Uterus (tissue), 4 donors: ENCODE measurements around the gene SYNCRIP. TPM values are rescaled to one million over a fixed set of nuclear protein-coding genes. Genes with fewer than 3 reads are reported as not detected.

Experiments
- DNase-seq, 2 donors: peaks; one replicate each; pipeline ENCODE4 v3.0.0-alpha.2; 2019 to 2020
- H3K27ac ChIP-seq, 2 donors: fragments of 200-600 bp; sonication (generic); 1 replicate in 1 of 2; 2 replicates in 1 of 2; pipeline ENCODE4 v1.5.1; 2016 to 2018
- H3K27me3 ChIP-seq, 2 donors: fragments of 200-600 bp; sonication (generic); one replicate each; pipeline ENCODE4 v1.5.1; 2018 to 2019; ENCODE audit warnings: control low read depth in 1 of 2
- H3K36me3 ChIP-seq, 2 donors: fragments of 200-600 bp; sonication (generic); one replicate each; pipeline ENCODE4 v1.5.1; 2019; ENCODE audit warnings: control low read depth in 1 of 2
- H3K4me1 ChIP-seq, 2 donors: fragments of 200-600 bp; sonication (generic); one replicate each; pipeline ENCODE4 v1.5.1; 2018 to 2019; ENCODE audit warnings: control low read depth in 1 of 2
- H3K4me3 ChIP-seq, 2 donors: fragments of 200-600 bp; sonication (generic); 1 replicate in 1 of 2; 2 replicates in 1 of 2; pipeline ENCODE4 v1.5.1; 2018 to 2019; ENCODE audit warnings: mild to moderate bottlenecking in 1 of 2
- H3K9me3 ChIP-seq, 2 donors: fragments of 200-600 bp; sonication (generic); one replicate each; pipeline ENCODE4 v1.5.1; 2019; ENCODE audit warnings: control low read depth in 1 of 2
- POLR2A ChIP-seq, 2 donors: fragments of 450-650 bp; IDR thresholded peaks; one replicate each; pipeline ENCODE4 v1.6.1; 2016; ENCODE audit warnings: antibody characterized with exemption in 2 of 2, mild to moderate bottlenecking in 1 of 2, moderate library complexity in 1 of 2
- intact Hi-C: fragments of 100-400 bp; cut with DNase I; formaldehyde crosslinking; loops from one replicate; pipeline ENCODE4 v1.15.1; 2023; ENCODE audit warnings: low total_unique reads
- total RNA-seq, 4 donors: library from RNA; depleted of rRNA in 3 of 4; stranded (reverse); fragments of >200 nt in 3 of 4; gene quantifications; one replicate each; pipeline versions ENCODE4 v1.1.0 to v1.2.4, GENCODE V29; 2014 to 2023
- TF ChIP-seq, protein P1 (sequence below), 4 experiments: fragments of 200-600 bp in 2 of 4; fragments of 450-650 bp in 2 of 4; sonication (generic) in 2 of 4; IDR thresholded peaks; one replicate each; pipeline ENCODE4 v1.5.1; 2016 to 2019; ENCODE audit warnings: antibody characterized with exemption in 4 of 4, mild to moderate bottlenecking in 2 of 4, moderate library complexity in 1 of 4
- donor health status: DM: yes; HTN: yes; CAD: no.

SYNCRIP gene
- 100 to 1,000 TPM in 2 of 4 donors, 10 to 100 TPM in 2; 25.1 to 147 (median 106) TPM for total RNA-seq

DNA sequence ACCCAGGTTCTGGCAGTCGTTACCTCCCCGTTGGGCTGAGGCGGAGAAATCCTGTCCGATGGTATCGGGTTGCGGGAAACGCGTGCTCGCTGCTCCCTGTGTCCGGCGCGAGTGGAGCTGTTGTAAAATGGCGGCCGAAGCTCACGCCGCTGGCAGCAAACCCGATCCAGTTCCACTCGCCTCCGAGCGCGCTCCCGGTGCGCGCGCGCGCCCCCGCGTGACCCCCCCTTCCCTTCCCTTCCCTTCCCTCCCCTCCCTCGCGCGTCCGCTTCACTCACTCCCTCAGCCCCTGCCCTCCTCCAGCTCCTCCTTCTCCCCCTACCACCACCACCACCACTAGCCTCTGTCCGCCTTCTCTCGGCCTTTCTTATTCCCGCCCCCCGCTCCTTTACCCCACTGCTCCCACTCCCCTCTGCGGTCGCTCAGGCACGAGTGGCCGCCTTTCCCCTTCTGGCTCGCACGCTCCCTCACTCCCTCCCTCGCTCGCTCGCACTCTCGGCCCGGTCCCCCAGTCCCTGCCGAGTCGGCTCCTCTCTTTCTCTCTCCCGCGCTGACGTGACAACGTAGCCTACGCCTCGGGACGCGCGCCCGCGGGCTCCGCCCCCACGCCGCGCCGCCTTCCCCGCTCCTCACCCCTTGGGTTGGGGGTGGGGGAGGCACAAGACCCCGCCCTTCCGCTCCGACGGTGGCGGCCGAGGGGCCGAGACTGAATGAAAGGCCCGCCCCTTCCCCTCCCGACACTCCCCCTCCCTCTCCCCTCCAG is at the start of gene SYNCRIP:
Gene SYNCRIP (minus strand): TSS at position 113 of the 763 bp plus-strand sequence. CDS start 1,447 bp downstream, outside the sequence.
- peak; percentile 99 for DNase-seq
- TF ChIP-seq, protein P1, sequence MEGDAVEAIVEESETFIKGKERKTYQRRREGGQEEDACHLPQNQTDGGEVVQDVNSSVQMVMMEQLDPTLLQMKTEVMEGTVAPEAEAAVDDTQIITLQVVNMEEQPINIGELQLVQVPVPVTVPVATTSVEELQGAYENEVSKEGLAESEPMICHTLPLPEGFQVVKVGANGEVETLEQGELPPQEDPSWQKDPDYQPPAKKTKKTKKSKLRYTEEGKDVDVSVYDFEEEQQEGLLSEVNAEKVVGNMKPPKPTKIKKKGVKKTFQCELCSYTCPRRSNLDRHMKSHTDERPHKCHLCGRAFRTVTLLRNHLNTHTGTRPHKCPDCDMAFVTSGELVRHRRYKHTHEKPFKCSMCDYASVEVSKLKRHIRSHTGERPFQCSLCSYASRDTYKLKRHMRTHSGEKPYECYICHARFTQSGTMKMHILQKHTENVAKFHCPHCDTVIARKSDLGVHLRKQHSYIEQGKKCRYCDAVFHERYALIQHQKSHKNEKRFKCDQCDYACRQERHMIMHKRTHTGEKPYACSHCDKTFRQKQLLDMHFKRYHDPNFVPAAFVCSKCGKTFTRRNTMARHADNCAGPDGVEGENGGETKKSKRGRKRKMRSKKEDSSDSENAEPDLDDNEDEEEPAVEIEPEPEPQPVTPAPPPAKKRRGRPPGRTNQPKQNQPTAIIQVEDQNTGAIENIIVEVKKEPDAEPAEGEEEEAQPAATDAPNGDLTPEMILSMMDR (IDR thresholded peaks at IDR 0.05): no peak
- TF ChIP-seq POLR2A (IDR thresholded peaks at IDR 0.05): peak; percentile 89 to 96
- H3K27ac ChIP-seq: peak within 1 kb of the TSS; percentile 98 to 99
- peaks cover 1 to 7% of the 10 kb centered on the region in 2 donors for H3K4me1 ChIP-seq
- H3K9me3 ChIP-seq: no peaks in the 10 kb centered on the region
- peak within 1 kb of the TSS; percentile 85 to 96 for H3K4me3 ChIP-seq
- intact Hi-C loops: loop anchor here (5.0 kb wide), 1 partner anchor 34 kb away; no protein-coding TSS in a partner anchor
- no peaks in the 10 kb centered on the region for H3K27me3 ChIP-seq
- H3K36me3 ChIP-seq: no peaks in the 10 kb centered on the region

DNA sequence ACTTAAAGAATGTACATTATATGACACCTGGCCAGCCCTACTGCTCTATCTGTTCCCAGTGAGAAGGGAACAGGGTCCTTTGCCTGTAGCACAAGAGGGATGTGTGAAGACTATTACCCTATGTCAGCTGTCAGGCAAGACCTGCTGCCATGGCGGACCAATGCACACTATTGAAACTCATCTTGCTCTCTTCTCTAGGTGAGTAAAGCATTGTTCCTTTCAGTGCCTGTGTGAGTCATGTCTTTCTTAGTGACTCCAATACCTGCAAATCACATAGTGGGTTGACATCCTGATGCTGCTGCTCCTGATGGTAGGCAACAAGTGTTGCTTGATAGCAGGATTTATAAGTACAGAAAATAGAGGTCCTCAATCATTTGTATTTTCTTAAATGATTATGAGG is 48.8 kb upstream of the SYNCRIP start:
- TF ChIP-seq POLR2A (IDR thresholded peaks at IDR 0.05): no peak
- TF ChIP-seq, protein P1 (IDR thresholded peaks at IDR 0.05): no peak
- H3K27ac ChIP-seq: no peak overlapping the region
- no peaks in the 10 kb centered on the region for H3K36me3 ChIP-seq
- DNase-seq: no peak
- no peak overlapping the region for H3K4me3 ChIP-seq
- H3K4me1 ChIP-seq: no peaks in the 10 kb centered on the region
- intact Hi-C loops: no loop called here
- H3K27me3 ChIP-seq: no peaks in the 10 kb centered on the region
- no peaks in the 10 kb centered on the region for H3K9me3 ChIP-seq

DNA sequence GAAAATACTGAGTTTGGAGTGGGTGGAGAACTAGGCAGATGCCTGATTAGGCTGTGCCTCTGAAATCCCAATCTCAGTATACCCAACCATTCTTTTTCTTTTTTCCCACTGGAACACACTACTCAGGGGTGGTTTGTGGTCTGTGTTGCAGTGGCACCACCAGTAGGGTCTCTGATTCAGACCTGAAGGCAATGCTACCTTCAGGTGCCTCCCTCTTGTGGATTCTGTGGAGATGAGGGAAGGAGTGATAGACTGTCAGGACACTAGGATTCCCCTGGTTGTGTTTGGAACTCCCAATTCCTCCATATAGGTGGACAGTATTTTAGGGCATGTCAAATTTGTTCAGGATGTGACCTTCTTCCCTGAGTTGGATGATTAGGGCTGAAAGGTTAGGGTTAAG is 47.4 kb upstream of the SYNCRIP start:
- no peak overlapping the region for H3K4me3 ChIP-seq
- intact Hi-C loops: no loop called here
- no peaks in the 10 kb centered on the region for H3K9me3 ChIP-seq
- no peaks in the 10 kb centered on the region for H3K27me3 ChIP-seq
- DNase-seq: no peak
- no peak for TF ChIP-seq POLR2A (IDR thresholded peaks at IDR 0.05)
- TF ChIP-seq, protein P1 (IDR thresholded peaks at IDR 0.05): no peak
- H3K27ac ChIP-seq: no peak overlapping the region
- H3K4me1 ChIP-seq: no peaks in the 10 kb centered on the region
- H3K36me3 ChIP-seq: no peaks in the 10 kb centered on the region

DNA sequence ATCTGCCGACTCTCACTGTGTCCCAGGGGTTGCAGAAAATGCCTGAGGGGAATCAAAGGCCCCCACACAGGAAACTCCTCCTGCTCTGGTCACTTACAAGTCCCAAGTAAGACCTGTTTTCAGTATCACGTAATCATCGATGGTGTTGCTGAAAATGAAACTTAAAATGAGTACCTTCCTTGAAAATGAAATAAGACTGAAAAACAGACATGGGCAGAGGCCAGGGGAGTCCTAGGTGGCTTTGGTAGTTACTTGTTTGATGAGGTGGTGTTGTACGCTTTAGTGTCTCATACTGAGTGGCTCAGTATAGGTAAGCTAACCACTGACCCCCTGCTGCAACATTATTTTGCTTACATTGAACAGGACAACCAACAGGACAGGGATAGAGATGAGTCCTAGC is 43.0 kb upstream of the SYNCRIP start:
- Histone ChIP-seq H3K4me3 (no peak overlapping the region), H3K4me1 (no peaks in the 10 kb centered on the region), H3K9me3 (no peaks in the 10 kb centered on the region), H3K36me3 (no peaks in the 10 kb centered on the region), H3K27ac (no peak overlapping the region), H3K27me3 (no peaks in the 10 kb centered on the region)
- DNase-seq: no peak
- intact Hi-C loops: no loop called here
- TF ChIP-seq POLR2A (IDR thresholded peaks at IDR 0.05): no peak
- TF ChIP-seq, protein P1 (IDR thresholded peaks at IDR 0.05): no peak

DNA sequence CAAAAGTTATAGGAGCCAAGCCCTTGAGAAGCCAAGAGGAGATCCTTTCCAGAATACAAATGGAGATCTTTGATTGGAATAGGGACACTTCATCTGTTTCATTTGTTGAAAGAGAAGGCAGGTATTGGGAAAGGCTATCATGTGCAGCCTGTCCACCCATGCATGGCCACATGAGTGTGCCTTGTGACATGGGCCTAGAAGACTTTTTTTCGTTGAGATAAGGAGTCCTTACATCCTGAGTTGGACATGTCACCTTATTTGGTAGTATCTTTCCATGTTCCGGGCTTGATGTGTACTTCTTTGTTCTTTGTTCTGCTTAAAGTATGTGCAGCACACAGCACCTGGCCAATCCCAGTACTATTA is 42.1 kb upstream of the SYNCRIP start:
- no peaks in the 10 kb centered on the region for H3K36me3 ChIP-seq
- H3K9me3 ChIP-seq: no peaks in the 10 kb centered on the region
- DNase-seq: no peak
- TF ChIP-seq, protein P1 (IDR thresholded peaks at IDR 0.05): no peak
- H3K27ac ChIP-seq: no peak overlapping the region
- H3K4me1 ChIP-seq: no peaks in the 10 kb centered on the region
- intact Hi-C loops: no loop called here
- no peak overlapping the region for H3K4me3 ChIP-seq
- no peaks in the 10 kb centered on the region for H3K27me3 ChIP-seq
